ENCODE results near the gene TPX2.

DNA sequence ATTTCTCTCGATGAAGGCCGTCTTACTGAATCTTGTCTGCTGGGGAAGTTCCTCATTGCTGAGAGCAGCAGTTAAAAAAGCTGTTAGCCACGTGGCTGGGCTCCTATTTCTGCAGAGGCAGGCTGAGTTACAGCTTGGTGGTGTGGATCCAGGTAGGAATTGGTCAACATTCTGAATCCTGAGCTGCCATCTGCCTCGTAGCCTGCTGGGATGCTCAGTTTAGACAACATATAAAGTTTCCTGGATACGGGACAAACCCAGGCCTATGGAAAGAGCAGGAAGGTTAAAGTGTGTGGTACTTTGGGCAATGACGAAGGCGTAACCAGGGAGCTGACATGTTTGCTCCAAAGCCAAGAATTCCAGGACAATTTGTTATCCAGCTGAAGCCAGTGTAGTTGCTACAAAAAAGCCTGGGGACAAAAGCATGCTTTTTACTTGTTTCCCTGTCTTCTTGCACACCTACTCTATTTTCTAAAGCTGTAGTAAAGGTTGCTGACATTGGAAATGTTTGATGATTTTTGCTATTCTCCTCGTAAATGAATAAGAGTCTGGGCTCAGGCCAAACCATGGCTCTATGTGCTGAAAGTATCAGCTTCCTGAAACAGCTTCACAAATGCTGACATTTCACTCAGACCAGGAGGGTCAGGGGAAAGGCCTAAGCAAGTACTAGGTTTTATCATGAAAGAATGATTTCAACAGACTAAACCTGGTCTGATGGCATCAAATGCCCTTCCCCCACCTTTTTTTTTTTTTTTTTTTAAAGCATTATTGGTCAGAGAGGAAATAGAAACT lies 67.7 kb downstream of the TPX2 start:
- TF ChIP-seq, protein P1, sequence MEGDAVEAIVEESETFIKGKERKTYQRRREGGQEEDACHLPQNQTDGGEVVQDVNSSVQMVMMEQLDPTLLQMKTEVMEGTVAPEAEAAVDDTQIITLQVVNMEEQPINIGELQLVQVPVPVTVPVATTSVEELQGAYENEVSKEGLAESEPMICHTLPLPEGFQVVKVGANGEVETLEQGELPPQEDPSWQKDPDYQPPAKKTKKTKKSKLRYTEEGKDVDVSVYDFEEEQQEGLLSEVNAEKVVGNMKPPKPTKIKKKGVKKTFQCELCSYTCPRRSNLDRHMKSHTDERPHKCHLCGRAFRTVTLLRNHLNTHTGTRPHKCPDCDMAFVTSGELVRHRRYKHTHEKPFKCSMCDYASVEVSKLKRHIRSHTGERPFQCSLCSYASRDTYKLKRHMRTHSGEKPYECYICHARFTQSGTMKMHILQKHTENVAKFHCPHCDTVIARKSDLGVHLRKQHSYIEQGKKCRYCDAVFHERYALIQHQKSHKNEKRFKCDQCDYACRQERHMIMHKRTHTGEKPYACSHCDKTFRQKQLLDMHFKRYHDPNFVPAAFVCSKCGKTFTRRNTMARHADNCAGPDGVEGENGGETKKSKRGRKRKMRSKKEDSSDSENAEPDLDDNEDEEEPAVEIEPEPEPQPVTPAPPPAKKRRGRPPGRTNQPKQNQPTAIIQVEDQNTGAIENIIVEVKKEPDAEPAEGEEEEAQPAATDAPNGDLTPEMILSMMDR (IDR thresholded peaks at IDR 0.05), result no peak
- TF ChIP-seq POLR2AphosphoS5 (IDR thresholded peaks at IDR 0.05) (no peak), POLR2A (IDR thresholded peaks at IDR 0.05) (no peak)
